Mucosa of stomach (tissue), 1 donor: Measurements from ENCODE around the gene EIF1AX.
"Not testable (repeated sequence)": the region's sequence is repeated elsewhere in the genome, so short reads cannot be mapped to it uniquely, and the experiment has no call there.

Source experiments
- H3K27me3 ChIP-seq: one replicate; pipeline ENCODE4 v1.7.0; 2013; ENCODE audit warnings: mild to moderate bottlenecking, low read length; ENCODE audit not compliant: control insufficient read depth, insufficient read depth
- H3K36me3 ChIP-seq: one replicate; pipeline ENCODE4 v1.7.0; 2013; ENCODE audit warnings: low read length; ENCODE audit not compliant: control insufficient read depth, insufficient read depth
- H3K4me1 ChIP-seq: one replicate; pipeline ENCODE4 v1.7.0; 2013; ENCODE audit warnings: mild to moderate bottlenecking, low read length; ENCODE audit not compliant: control insufficient read depth, insufficient read depth
- H3K4me3 ChIP-seq: one replicate; pipeline ENCODE4 v1.7.0; 2013; ENCODE audit warnings: low read length
- H3K9ac ChIP-seq: one replicate; pipeline ENCODE4 v1.7.0; 2013; ENCODE audit warnings: mild to moderate bottlenecking, low read length, moderate library complexity
- H3K9me3 ChIP-seq: one replicate; pipeline ENCODE4 v1.7.0; 2013; ENCODE audit warnings: mild to moderate bottlenecking, low read length, moderate library complexity; ENCODE audit not compliant: control insufficient read depth
- donor health status: Pancreatic carcinoma.

Gene EIF1AX

GRCh38 chrX:20141281-20142220 lies at the start of gene EIF1AX:
EIF1AX (minus strand) TSS chrX:20141838; CDS start chrX:20141640, 198 bp downstream.
- no peaks in the 10 kb centered on the region for H3K27me3 ChIP-seq

GRCh38 chrX:20189171-20189570 lies 47.5 kb upstream of the EIF1AX start:
- H3K9ac ChIP-seq: no peak overlapping the region
- H3K36me3 ChIP-seq: no peaks in the 10 kb centered on the region
- no peaks in the 10 kb centered on the region for H3K9me3 ChIP-seq
- no peaks in the 10 kb centered on the region for H3K27me3 ChIP-seq
- no peaks in the 10 kb centered on the region for H3K4me1 ChIP-seq
- H3K4me3 ChIP-seq: no peak overlapping the region

More at GRCh38 chrX:20141281-20142220, at the start of gene EIF1AX:
- H3K9me3 ChIP-seq: no peaks in the 10 kb centered on the region
- no peaks in the 10 kb centered on the region for H3K4me1 ChIP-seq
- peak within 1 kb of the TSS; percentile 67 for H3K4me3 ChIP-seq
- peak within 1 kb of the TSS; percentile 89 for H3K9ac ChIP-seq
- H3K36me3 ChIP-seq: no peaks in the 10 kb centered on the region

GRCh38 chrX:20181598-20182329 lies 40.1 kb upstream of the EIF1AX start:
- H3K27me3 ChIP-seq: no peaks in the 10 kb centered on the region
- no peaks in the 10 kb centered on the region for H3K4me1 ChIP-seq
- no peaks in the 10 kb centered on the region for H3K36me3 ChIP-seq
- H3K9ac ChIP-seq: no peak overlapping the region
- H3K9me3 ChIP-seq: no peaks in the 10 kb centered on the region
- H3K4me3 ChIP-seq: no peak overlapping the region

- Histone ChIP-seq H3K4me1 (no peaks in the 10 kb centered on the region), H3K4me3 (no peak overlapping the region), H3K9ac (no peak overlapping the region), H3K9me3 (no peaks in the 10 kb centered on the region), H3K36me3 (no peaks in the 10 kb centered on the region), H3K27me3 (no peaks in the 10 kb centered on the region)
Observed at GRCh38 chrX:20177093-20177492, 35.5 kb upstream of the EIF1AX start.

GRCh38 chrX:20173856-20174255 lies 32.2 kb upstream of the EIF1AX start:
- Histone ChIP-seq H3K27me3 (no peaks in the 10 kb centered on the region), H3K9me3 (no peaks in the 10 kb centered on the region), H3K9ac (no peak overlapping the region), H3K4me1 (no peaks in the 10 kb centered on the region), H3K4me3 (no peak overlapping the region), H3K36me3 (no peaks in the 10 kb centered on the region)

- Histone ChIP-seq H3K36me3 (no peaks in the 10 kb centered on the region), H3K27me3 (no peaks in the 10 kb centered on the region)
Observed at GRCh38 chrX:20173313-20173712, 31.7 kb upstream of the EIF1AX start.

GRCh38 chrX:20171887-20172286 lies 30.2 kb upstream of the EIF1AX start:
- Histone ChIP-seq H3K9me3 (no peaks in the 10 kb centered on the region), H3K4me1 (no peaks in the 10 kb centered on the region), H3K4me3 (no peak overlapping the region), H3K9ac (no peak overlapping the region), H3K27me3 (no peaks in the 10 kb centered on the region), H3K36me3 (no peaks in the 10 kb centered on the region)

More at GRCh38 chrX:20173313-20173712, 31.7 kb upstream of the EIF1AX start:
- no peak overlapping the region for H3K9ac ChIP-seq
- H3K9me3 ChIP-seq: no peaks in the 10 kb centered on the region
- H3K4me1 ChIP-seq: no peaks in the 10 kb centered on the region
- H3K4me3 ChIP-seq: no peak overlapping the region

GRCh38 chrX:20162516-20162915 lies 20.9 kb upstream of the EIF1AX start:
- H3K27me3 ChIP-seq, H3K4me3 ChIP-seq, H3K9ac ChIP-seq, H3K4me1 ChIP-seq, H3K36me3 ChIP-seq, H3K9me3 ChIP-seq: not testable (repeated sequence)

- H3K27me3 ChIP-seq: no peaks in the 10 kb centered on the region
- H3K9me3 ChIP-seq: no peaks in the 10 kb centered on the region
- H3K9ac ChIP-seq: no peak overlapping the region
- H3K4me1 ChIP-seq: no peaks in the 10 kb centered on the region
- H3K4me3 ChIP-seq: no peak overlapping the region
- no peaks in the 10 kb centered on the region for H3K36me3 ChIP-seq
Observed at GRCh38 chrX:20159797-20160385, 18.3 kb upstream of the EIF1AX start.

- H3K27me3 ChIP-seq: no peaks in the 10 kb centered on the region
- H3K36me3 ChIP-seq: no peaks in the 10 kb centered on the region
- H3K9ac ChIP-seq: no peak overlapping the region
- H3K4me3 ChIP-seq: no peak overlapping the region
- H3K4me1 ChIP-seq: no peaks in the 10 kb centered on the region
- no peaks in the 10 kb centered on the region for H3K9me3 ChIP-seq
Observed at GRCh38 chrX:20151689-20152088, 10.1 kb upstream of the EIF1AX start.

- Histone ChIP-seq H3K9ac (no peak overlapping the region), H3K4me3 (no peak overlapping the region), H3K9me3 (no peaks in the 10 kb centered on the region), H3K36me3 (no peaks in the 10 kb centered on the region), H3K4me1 (no peaks in the 10 kb centered on the region), H3K27me3 (no peaks in the 10 kb centered on the region)
Observed at GRCh38 chrX:20149326-20149725, 7.7 kb upstream of the EIF1AX start.

- Histone ChIP-seq H3K9me3 (no peaks in the 10 kb centered on the region), H3K27me3 (no peaks in the 10 kb centered on the region), H3K4me3 (no peak overlapping the region), H3K9ac (no peak overlapping the region), H3K36me3 (no peaks in the 10 kb centered on the region), H3K4me1 (no peaks in the 10 kb centered on the region)
Observed at GRCh38 chrX:20147561-20147960, 5.9 kb upstream of the EIF1AX start.
